Lung (tissue), 12 donors: ENCODE data around the gene MTHFD1. TPM values are rescaled to one million over a fixed set of nuclear protein-coding genes. Genes with fewer than 3 reads are reported as not detected.

Experiments
- ATAC-seq: fragments of 200-7000 bp; cut with Tn5 transposase; one replicate; pipeline ENCODE4 v1.9.1; 2020; ENCODE audit warnings: moderate number of reproducible peaks; ENCODE audit not compliant: insufficient read depth, low FRiP score
- DNase-seq, 3 donors: peaks; one replicate each; pipeline ENCODE4 v3.0.0-alpha.2; 2013 to 2017
- H3K27ac ChIP-seq, 2 donors: one replicate each; pipeline ENCODE4 v1.5.1; 2013; ENCODE audit warnings: mild to moderate bottlenecking in 2 of 2, moderate library complexity in 2 of 2, control low read depth in 1 of 2, inconsistent platforms in 1 of 2, low read depth in 1 of 2, low read length in 1 of 2
- H3K27me3 ChIP-seq, 3 donors: one replicate each; pipeline ENCODE4 v1.5.1; 2013; ENCODE audit warnings: low read length in 2 of 3; ENCODE audit not compliant: control insufficient read depth in 3 of 3, insufficient read depth in 3 of 3
- H3K36me3 ChIP-seq, 4 donors: one replicate each; pipeline ENCODE4 v1.5.1; 2013; ENCODE audit warnings: low read length in 4 of 4, mild to moderate bottlenecking in 1 of 4, moderate library complexity in 1 of 4; ENCODE audit not compliant: control insufficient read depth in 4 of 4, insufficient read depth in 4 of 4
- H3K4me1 ChIP-seq, 5 donors: one replicate each; pipeline ENCODE4 v1.5.1; 2013; ENCODE audit warnings: low read length in 5 of 5, mild to moderate bottlenecking in 2 of 5, moderate library complexity in 1 of 5; ENCODE audit not compliant: control insufficient read depth in 5 of 5, insufficient read depth in 5 of 5
- H3K4me3 ChIP-seq: one replicate; pipeline ENCODE4 v1.5.1; 2013; ENCODE audit warnings: mild to moderate bottlenecking, control low read depth, moderate library complexity
- H3K9ac ChIP-seq, 2 donors: one replicate each; pipeline ENCODE4 v1.5.1; 2013; ENCODE audit warnings: low read length in 2 of 2, control low read depth in 1 of 2; ENCODE audit not compliant: insufficient read depth in 1 of 2
- H3K9me3 ChIP-seq, 4 donors: one replicate each; pipeline ENCODE4 v1.5.1; 2013; ENCODE audit warnings: low read length in 3 of 4, mild to moderate bottlenecking in 1 of 4, moderate library complexity in 1 of 4; ENCODE audit not compliant: control insufficient read depth in 4 of 4, insufficient read depth in 3 of 4
- WGBS, 2 donors: extraction: QIAGEN DNeasy Blood & Tissue Kit; methylation state at CpG; one replicate each; pipeline ENCODE4 v1.1.7; 2013; 5-methylcytosine and 5-hydroxymethylcytosine counted together
- polyA plus RNA-seq, 2 donors: library from polyadenylated mRNA; stranded (reverse); fragments of 200-250 nt; gene quantifications; one replicate each; pipeline ENCODE4 v1.2.1, GENCODE V29; 2013
- total RNA-seq, 2 donors: library from RNA; depleted of rRNA in 1 of 2; stranded (reverse); fragments of >200 nt in 1 of 2; gene quantifications; one replicate each; pipeline ENCODE4 v1.2.1, GENCODE V29; 2014 to 2021
- TF ChIP-seq, protein P1 (sequence below): IDR thresholded peaks from 2 replicates; pipeline ENCODE4 v1.5.1; 2012; ENCODE audit warnings: mild to moderate bottlenecking; ENCODE audit errors: control extremely low read depth, extremely low read depth
- donor health status: control.
- donor health status: control.
- donor health status: Bipolar disorder and iron deficiency.
- donor health status: healthy.
- donor health status: DM: yes; HTN: yes; CAD: no.

MTHFD1 gene
- total and polyA plus RNA-seq, 4 donors: 20.9 to 58.7 (median 29.1) TPM

DNA sequence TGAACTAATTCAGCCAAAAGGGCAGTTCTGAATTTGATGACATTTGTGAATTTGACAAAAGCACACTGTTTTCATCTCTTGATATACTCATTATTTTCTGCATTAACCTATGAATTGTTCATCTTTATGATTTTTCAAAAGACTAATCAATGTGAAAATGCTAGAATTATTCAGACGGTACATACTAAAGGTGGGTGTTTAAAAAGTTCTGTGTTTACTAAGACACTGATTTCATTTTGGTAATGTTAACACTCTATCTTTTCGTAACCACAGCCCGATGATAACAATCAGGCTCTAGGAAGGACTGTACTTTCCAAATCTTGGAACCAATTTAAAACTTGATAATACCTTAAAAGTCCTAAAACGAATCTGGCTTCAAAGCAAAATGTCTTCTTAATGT lies 86.5 kb downstream of the MTHFD1 start:
- no peak for ATAC-seq
- Histone ChIP-seq H3K36me3 (peaks cover 0 to 2% (median 0%) of the 10 kb centered on the region in 4 donors), H3K4me3 (no peak overlapping the region), H3K27ac (no peak overlapping the region), H3K9me3 (no peaks in the 10 kb centered on the region), H3K27me3 (no peaks in the 10 kb centered on the region), H3K4me1 (peaks cover 0 to 4% (median 0%) of the 10 kb centered on the region in 5 donors), H3K9ac (no peak overlapping the region)
- no peak for DNase-seq
- 70 to 96% methylated on average over 4 of the region's 4 CpGs for WGBS, 2 donors
- TF ChIP-seq, protein P1, sequence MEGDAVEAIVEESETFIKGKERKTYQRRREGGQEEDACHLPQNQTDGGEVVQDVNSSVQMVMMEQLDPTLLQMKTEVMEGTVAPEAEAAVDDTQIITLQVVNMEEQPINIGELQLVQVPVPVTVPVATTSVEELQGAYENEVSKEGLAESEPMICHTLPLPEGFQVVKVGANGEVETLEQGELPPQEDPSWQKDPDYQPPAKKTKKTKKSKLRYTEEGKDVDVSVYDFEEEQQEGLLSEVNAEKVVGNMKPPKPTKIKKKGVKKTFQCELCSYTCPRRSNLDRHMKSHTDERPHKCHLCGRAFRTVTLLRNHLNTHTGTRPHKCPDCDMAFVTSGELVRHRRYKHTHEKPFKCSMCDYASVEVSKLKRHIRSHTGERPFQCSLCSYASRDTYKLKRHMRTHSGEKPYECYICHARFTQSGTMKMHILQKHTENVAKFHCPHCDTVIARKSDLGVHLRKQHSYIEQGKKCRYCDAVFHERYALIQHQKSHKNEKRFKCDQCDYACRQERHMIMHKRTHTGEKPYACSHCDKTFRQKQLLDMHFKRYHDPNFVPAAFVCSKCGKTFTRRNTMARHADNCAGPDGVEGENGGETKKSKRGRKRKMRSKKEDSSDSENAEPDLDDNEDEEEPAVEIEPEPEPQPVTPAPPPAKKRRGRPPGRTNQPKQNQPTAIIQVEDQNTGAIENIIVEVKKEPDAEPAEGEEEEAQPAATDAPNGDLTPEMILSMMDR: no peak

DNA sequence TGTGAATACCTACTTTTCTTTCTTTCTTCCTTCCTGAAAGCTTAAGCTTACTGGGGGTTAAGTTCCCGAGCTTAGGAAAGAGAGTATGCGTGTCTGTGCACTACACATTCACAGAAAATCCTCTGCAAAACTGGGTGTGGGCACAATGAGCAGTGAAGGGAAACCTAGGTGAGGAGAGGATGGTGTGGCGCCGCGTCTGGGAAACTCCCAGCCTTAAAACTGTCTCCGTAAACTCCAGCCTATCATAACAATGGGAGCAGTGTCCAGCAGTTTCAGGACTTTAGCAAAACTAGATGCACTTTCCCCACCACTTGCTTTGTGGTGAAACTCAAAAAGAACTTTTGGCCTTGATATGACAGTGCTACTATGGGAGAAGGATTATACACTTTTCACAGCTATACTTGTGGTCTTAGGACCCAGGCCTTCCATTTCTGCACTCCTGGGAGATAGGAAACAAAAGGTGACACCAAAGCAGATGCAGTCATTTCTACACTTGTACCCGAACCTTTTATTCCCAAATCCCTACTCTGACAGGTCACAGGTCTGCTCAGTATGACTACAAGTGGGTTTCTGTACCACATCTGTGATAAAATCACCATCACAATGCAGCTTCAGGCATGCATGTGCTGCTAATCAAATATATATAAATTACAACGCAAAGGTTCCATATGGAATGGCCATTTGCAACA lies 87.6 kb downstream of the MTHFD1 start:
- 93 to 97% methylated on average over 8 of the region's 8 CpGs for WGBS, 2 donors
- H3K27ac ChIP-seq: no peak overlapping the region

DNA sequence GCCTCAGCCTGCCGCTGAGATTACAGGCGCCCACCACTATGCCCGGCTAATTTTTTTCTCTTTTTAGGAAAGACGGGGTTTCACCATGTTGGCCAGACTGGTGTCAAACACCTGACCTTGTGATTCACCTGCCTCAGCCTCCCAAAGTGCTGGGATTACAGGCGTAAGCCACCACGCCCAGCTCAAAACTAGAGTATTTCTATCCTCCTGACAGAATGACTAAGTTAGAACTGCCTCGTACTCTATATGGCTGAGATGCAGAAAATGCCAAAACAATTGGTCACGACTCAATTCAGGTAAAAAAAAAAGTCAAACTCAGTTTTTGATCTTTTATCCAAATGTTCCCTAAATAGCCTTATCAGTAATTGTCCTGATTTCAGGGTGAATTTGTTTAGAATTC lies 88.3 kb downstream of the MTHFD1 start:
- H3K27ac ChIP-seq: no peak overlapping the region
- H3K36me3 ChIP-seq: peaks cover 0 to 4% (median 0%) of the 10 kb centered on the region in 4 donors
- ATAC-seq (no peak), DNase-seq (no peak)
- TF ChIP-seq, protein P1: no peak
- no peak overlapping the region for H3K4me3 ChIP-seq
- H3K9ac ChIP-seq: no peak overlapping the region
- peaks cover 0 to 3% (median 0%) of the 10 kb centered on the region in 5 donors for H3K4me1 ChIP-seq
- 95 to 96% methylated on average over 8 of the region's 8 CpGs for WGBS, 2 donors
- no peaks in the 10 kb centered on the region for H3K9me3 ChIP-seq
- no peaks in the 10 kb centered on the region for H3K27me3 ChIP-seq

More for the DNA sequence above, 87.6 kb downstream of the MTHFD1 start:
- peaks cover 0 to 2% (median 0%) of the 10 kb centered on the region in 4 donors for H3K36me3 ChIP-seq
- no peaks in the 10 kb centered on the region for H3K27me3 ChIP-seq
- DNase-seq (no peak), ATAC-seq (no peak)
- peaks cover 0 to 3% (median 0%) of the 10 kb centered on the region in 5 donors for H3K4me1 ChIP-seq
- TF ChIP-seq, protein P1: no peak
- H3K4me3 ChIP-seq: no peak overlapping the region
- H3K9me3 ChIP-seq: no peaks in the 10 kb centered on the region
- H3K9ac ChIP-seq: no peak overlapping the region
